NCI-H526 (cell line): Measurements from ENCODE around the gene SARNP.

Source experiments
- DNase-seq, 2 experiments: peaks; one replicate each; lab custom pipeline; 2025; lab: John Stamatoyannopoulos, UW

SARNP gene

GRCh38 chr12:55707841-55708694 lies 109.5 kb downstream of the SARNP start, which contains the start of gene ITGA7:
ITGA7 (minus strand) TSS chr12:55707904; CDS start chr12:55707682, 222 bp downstream.
- DNase-seq = peak in 1 of 2 experiments; percentile 80
